IPS DF 19.7 (cell line): ENCODE results near the gene RELN.
"Not testable (repeated sequence)": the region's sequence is repeated elsewhere in the genome, so short reads cannot be mapped to it uniquely, and the experiment has no call there.

Source experiments
- DNase-seq: peaks from one replicate; pipeline ENCODE4 v3.0.0-alpha.2; 2013; ENCODE audit warnings: low read depth, low spot score

Gene RELN

GRCh38 chr7:103896826-103897225 is 92.6 kb downstream of the RELN start:
- not testable (repeated sequence) for DNase-seq

GRCh38 chr7:103894656-103895596 is 94.5 kb downstream of the RELN start:
- no peak for DNase-seq

GRCh38 chr7:103893350-103893749 is 96.1 kb downstream of the RELN start:
- no peak for DNase-seq

- DNase-seq = no peak
Measured at GRCh38 chr7:103889451-103889850, 100.0 kb downstream of the RELN start.

- no peak for DNase-seq
Measured at GRCh38 chr7:103888603-103889153, 100.8 kb downstream of the RELN start.

- no peak for DNase-seq
Measured at GRCh38 chr7:103887853-103888602, 101.4 kb downstream of the RELN start.

- no peak for DNase-seq
Measured at GRCh38 chr7:103887050-103887449, 102.4 kb downstream of the RELN start.

- DNase-seq = no peak
Measured at GRCh38 chr7:103879928-103880600, 109.4 kb downstream of the RELN start.

- no peak for DNase-seq
Measured at GRCh38 chr7:103879411-103879810, 110.0 kb downstream of the RELN start.

- DNase-seq = no peak
Measured at GRCh38 chr7:103877565-103877964, 111.9 kb downstream of the RELN start.

GRCh38 chr7:103875718-103876117 is 113.7 kb downstream of the RELN start:
- DNase-seq = no peak

GRCh38 chr7:103871473-103871872 is 118.0 kb downstream of the RELN start:
- DNase-seq = no peak

- DNase-seq = no peak
Measured at GRCh38 chr7:103870664-103871063, 118.8 kb downstream of the RELN start.

GRCh38 chr7:103867874-103868273 is 121.6 kb downstream of the RELN start:
- DNase-seq = no peak

GRCh38 chr7:103866919-103867318 is 122.5 kb downstream of the RELN start:
- no peak for DNase-seq

GRCh38 chr7:103865442-103865841 is 124.0 kb downstream of the RELN start:
- DNase-seq = no peak

GRCh38 chr7:103862302-103863035 is 127.0 kb downstream of the RELN start:
- no peak for DNase-seq

GRCh38 chr7:103859709-103860108 is 129.7 kb downstream of the RELN start:
- no peak for DNase-seq

GRCh38 chr7:103857435-103857834 is 132.0 kb downstream of the RELN start:
- DNase-seq = peak; percentile 40

- no peak for DNase-seq
Measured at GRCh38 chr7:103856929-103857328, 132.5 kb downstream of the RELN start.

- no peak for DNase-seq
Measured at GRCh38 chr7:103855671-103856070, 133.8 kb downstream of the RELN start.
